WTC11 (cell line): ENCODE results near the gene SCAF4. TPM values are rescaled to one million over a fixed set of nuclear protein-coding genes. Genes with fewer than 3 reads are reported as not detected.

Experiments used
- ATAC-seq: fragments of 200-7000 bp; cut with Tn5 transposase; 2 replicates; pipeline ENCODE4 v1.10.0; 2021; ENCODE audit warnings: mild to moderate bottlenecking, moderate library complexity
- CTCF ChIA-PET: fragments of 300-600 bp; sonication (Branson Sonifier 250); formaldehyde crosslinking; loops from one replicate; lab custom pipeline; 2021; ENCODE audit warnings: antibody characterized with exemption; lab: Charles Lee
- POLR2A ChIA-PET: fragments of 350-600 bp; sonication (Branson Sonifier 250); formaldehyde crosslinking; loops from one replicate; lab custom pipeline; 2021; ENCODE audit warnings: antibody characterized with exemption; lab: Charles Lee
- DNase-seq: peaks from one replicate; pipeline ENCODE4 v3.0.0; 2021; ENCODE audit warnings: low spot score
- H3K27ac Mint-ChIP-seq: 2 replicates; pipeline ENCODE4 v1.8.0; 2021; ENCODE audit warnings: mixed read lengths
- H3K27me3 Mint-ChIP-seq: 2 replicates; pipeline ENCODE4 v1.8.0; 2021; ENCODE audit warnings: low read depth, mild to moderate bottlenecking, moderate library complexity, mixed read lengths
- H3K36me3 Mint-ChIP-seq: 2 replicates; pipeline ENCODE4 v1.8.0; 2021; ENCODE audit warnings: mixed read lengths
- H3K4me1 Mint-ChIP-seq: 2 replicates; pipeline ENCODE4 v1.8.0; 2022; ENCODE audit warnings: mixed read lengths
- H3K4me3 Mint-ChIP-seq: 2 replicates; pipeline ENCODE4 v1.8.0; 2021; ENCODE audit warnings: mild to moderate bottlenecking, moderate library complexity, mixed read lengths
- H3K9me3 Mint-ChIP-seq: 2 replicates; pipeline ENCODE4 v1.8.0; 2021; ENCODE audit warnings: mixed read lengths
- CBFB ChIP-seq: sonication (generic); formaldehyde crosslinking; IDR thresholded peaks from 2 replicates; pipeline ENCODE4 v1.8.1; 2022; ENCODE audit warnings: mild to moderate bottlenecking, low read depth, missing genetic modification reagents
- CREB1 ChIP-seq: sonication (generic); formaldehyde crosslinking; IDR thresholded peaks from 2 replicates; pipeline ENCODE4 v1.8.0; 2023; ENCODE audit warnings: mild to moderate bottlenecking, missing genetic modification reagents
- FOXK1 ChIP-seq: sonication (generic); formaldehyde crosslinking; IDR thresholded peaks from 2 replicates; pipeline ENCODE4 v1.8.0; 2022; ENCODE audit warnings: mild to moderate bottlenecking, moderate library complexity, missing genetic modification reagents
- GRHL2 ChIP-seq: fragments of 250-450 bp; sonication (Bioruptor Pico); IDR thresholded peaks from 2 replicates; pipeline ENCODE4 v1.8.0; 2022; ENCODE audit warnings: mild to moderate bottlenecking, moderate library complexity; ENCODE audit not compliant: insufficient replicate concordance, severe bottlenecking
- HMGA2 ChIP-seq: fragments of 250-450 bp; sonication (Bioruptor Pico); IDR thresholded peaks from 2 replicates; pipeline ENCODE4 v1.4.0; 2021; ENCODE audit warnings: mild to moderate bottlenecking, moderate library complexity
- ZNF219 ChIP-seq: sonication (generic); formaldehyde crosslinking; IDR thresholded peaks from 2 replicates; pipeline ENCODE4 v1.8.0; 2023; ENCODE audit warnings: missing genetic modification reagents, mild to moderate bottlenecking, borderline replicate concordance
- ZNF396 ChIP-seq: fragments of 250-450 bp; sonication (Bioruptor Pico); IDR thresholded peaks from 2 replicates; pipeline ENCODE4 v1.8.0; 2021; ENCODE audit warnings: mild to moderate bottlenecking, moderate library complexity, borderline replicate concordance
- total RNA-seq: library from RNA; stranded (reverse); gene quantifications from 3 replicates; pipeline ENCODE4 v1.2.3, GENCODE V29; 2021
- TF ChIP-seq, protein P1 (sequence below): sonication (generic); formaldehyde crosslinking; IDR thresholded peaks from 2 replicates; pipeline ENCODE4 v1.8.1; 2022; ENCODE audit warnings: low read depth, mild to moderate bottlenecking, moderate library complexity, missing genetic modification reagents, borderline replicate concordance
- TF ChIP-seq, protein P2 (sequence below): fragments of 250-450 bp; sonication (Bioruptor Pico); IDR thresholded peaks from 2 replicates; pipeline ENCODE4 v1.9.0; 2021; ENCODE audit warnings: mild to moderate bottlenecking
- TF ChIP-seq, protein P3 (sequence below): sonication (generic); formaldehyde crosslinking; IDR thresholded peaks from 2 replicates; pipeline ENCODE4 v1.8.0; 2022; ENCODE audit warnings: missing genetic modification reagents
- TF ChIP-seq, protein P4 (sequence below): sonication (generic); formaldehyde crosslinking; IDR thresholded peaks from 2 replicates; pipeline ENCODE4 v1.8.1; 2022; ENCODE audit warnings: low read depth, missing genetic modification reagents, borderline replicate concordance
- TF ChIP-seq, protein P5 (sequence below): sonication (generic); formaldehyde crosslinking; IDR thresholded peaks from 2 replicates; pipeline ENCODE4 v1.8.1; 2023; ENCODE audit warnings: mild to moderate bottlenecking, missing genetic modification reagents, moderate library complexity
- TF ChIP-seq, protein P6 (sequence below): sonication (generic); formaldehyde crosslinking; IDR thresholded peaks from 2 replicates; pipeline ENCODE4 v1.8.1; 2022; ENCODE audit warnings: mild to moderate bottlenecking, moderate library complexity, missing genetic modification reagents
- TF ChIP-seq, protein P7 (sequence below): sonication (generic); formaldehyde crosslinking; IDR thresholded peaks from 2 replicates; pipeline ENCODE4 v1.8.0; 2023; ENCODE audit warnings: missing genetic modification reagents
- TF ChIP-seq, protein P8 (sequence below): sonication (generic); formaldehyde crosslinking; IDR thresholded peaks from 2 replicates; pipeline ENCODE4 v1.8.0; 2023; ENCODE audit warnings: missing genetic modification reagents, mild to moderate bottlenecking, borderline replicate concordance

SCAF4 gene
- total RNA-seq, 1 experiment from 2014 or later: 54.0 TPM

DNA sequence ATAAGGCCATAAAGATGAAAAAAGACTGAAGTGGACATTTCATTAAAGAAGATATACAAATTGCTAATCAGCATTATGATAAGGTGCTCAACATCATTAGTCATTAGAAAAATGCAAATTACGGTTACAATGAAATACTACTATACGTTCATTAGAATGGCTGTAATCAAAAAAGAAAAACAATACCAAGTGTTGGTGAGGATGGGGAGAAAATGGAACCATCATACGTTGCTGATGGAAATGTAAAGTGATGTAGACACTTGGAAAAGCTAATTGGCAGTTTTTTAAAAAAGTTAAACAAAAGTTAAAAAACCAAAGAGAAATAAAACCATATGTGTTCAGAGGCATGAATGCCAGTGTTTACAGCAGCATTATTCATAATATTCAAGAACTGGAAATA, 81.0 kb downstream of the SCAF4 start:
- ATAC-seq (no peak), DNase-seq (no peak)
- TF ChIP-seq, protein P1, sequence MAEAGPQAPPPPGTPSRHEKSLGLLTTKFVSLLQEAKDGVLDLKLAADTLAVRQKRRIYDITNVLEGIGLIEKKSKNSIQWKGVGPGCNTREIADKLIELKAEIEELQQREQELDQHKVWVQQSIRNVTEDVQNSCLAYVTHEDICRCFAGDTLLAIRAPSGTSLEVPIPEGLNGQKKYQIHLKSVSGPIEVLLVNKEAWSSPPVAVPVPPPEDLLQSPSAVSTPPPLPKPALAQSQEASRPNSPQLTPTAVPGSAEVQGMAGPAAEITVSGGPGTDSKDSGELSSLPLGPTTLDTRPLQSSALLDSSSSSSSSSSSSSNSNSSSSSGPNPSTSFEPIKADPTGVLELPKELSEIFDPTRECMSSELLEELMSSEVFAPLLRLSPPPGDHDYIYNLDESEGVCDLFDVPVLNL (CRISPR knock-in tag): no peak
- TF ChIP-seq, protein P2, sequence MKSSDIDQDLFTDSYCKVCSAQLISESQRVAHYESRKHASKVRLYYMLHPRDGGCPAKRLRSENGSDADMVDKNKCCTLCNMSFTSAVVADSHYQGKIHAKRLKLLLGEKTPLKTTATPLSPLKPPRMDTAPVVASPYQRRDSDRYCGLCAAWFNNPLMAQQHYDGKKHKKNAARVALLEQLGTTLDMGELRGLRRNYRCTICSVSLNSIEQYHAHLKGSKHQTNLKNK (CRISPR knock-in tag): no peak
- TF ChIP-seq FOXK1 (CRISPR knock-in tag) (no peak), CREB1 (no peak)
- TF ChIP-seq, protein P3, sequence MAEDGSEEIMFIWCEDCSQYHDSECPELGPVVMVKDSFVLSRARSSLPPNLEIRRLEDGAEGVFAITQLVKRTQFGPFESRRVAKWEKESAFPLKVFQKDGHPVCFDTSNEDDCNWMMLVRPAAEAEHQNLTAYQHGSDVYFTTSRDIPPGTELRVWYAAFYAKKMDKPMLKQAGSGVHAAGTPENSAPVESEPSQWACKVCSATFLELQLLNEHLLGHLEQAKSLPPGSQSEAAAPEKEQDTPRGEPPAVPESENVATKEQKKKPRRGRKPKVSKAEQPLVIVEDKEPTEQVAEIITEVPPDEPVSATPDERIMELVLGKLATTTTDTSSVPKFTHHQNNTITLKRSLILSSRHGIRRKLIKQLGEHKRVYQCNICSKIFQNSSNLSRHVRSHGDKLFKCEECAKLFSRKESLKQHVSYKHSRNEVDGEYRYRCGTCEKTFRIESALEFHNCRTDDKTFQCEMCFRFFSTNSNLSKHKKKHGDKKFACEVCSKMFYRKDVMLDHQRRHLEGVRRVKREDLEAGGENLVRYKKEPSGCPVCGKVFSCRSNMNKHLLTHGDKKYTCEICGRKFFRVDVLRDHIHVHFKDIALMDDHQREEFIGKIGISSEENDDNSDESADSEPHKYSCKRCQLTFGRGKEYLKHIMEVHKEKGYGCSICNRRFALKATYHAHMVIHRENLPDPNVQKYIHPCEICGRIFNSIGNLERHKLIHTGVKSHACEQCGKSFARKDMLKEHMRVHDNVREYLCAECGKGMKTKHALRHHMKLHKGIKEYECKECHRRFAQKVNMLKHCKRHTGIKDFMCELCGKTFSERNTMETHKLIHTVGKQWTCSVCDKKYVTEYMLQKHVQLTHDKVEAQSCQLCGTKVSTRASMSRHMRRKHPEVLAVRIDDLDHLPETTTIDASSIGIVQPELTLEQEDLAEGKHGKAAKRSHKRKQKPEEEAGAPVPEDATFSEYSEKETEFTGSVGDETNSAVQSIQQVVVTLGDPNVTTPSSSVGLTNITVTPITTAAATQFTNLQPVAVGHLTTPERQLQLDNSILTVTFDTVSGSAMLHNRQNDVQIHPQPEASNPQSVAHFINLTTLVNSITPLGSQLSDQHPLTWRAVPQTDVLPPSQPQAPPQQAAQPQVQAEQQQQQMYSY (CRISPR knock-in tag): no peak
- no peaks in the 10 kb centered on the region for H3K27me3 Mint-ChIP-seq
- ChIA-PET CTCF (no interaction called here), POLR2A (no interaction called here)
- no peaks in the 10 kb centered on the region for H3K4me1 Mint-ChIP-seq
- peaks cover 17% of the 10 kb centered on the region for H3K9me3 Mint-ChIP-seq
- no peak overlapping the region for H3K27ac Mint-ChIP-seq
- no peak overlapping the region for H3K4me3 Mint-ChIP-seq
- peaks cover 6% of the 10 kb centered on the region for H3K36me3 Mint-ChIP-seq

DNA sequence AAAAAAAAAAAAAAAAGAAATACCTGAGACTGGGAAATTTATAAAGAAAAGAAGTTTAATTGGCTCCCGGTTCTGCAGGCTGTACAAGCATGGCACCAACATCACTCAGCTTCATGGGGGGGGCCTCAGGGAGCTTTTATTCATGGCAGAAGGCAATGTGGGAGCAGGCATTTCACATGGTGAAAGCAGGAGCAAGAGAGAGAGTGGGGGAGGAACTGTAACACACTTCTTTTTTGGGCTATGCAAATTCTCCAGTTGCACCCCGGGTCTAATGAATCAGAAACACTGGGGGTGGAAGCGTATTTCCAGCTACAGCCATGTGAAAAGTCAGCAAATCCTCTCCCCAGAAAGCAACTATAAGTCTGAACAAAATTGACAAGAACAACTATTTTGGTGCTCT, 84.3 kb downstream of the SCAF4 start:
- ChIA-PET CTCF (no interaction called here), POLR2A (no interaction called here)
- peaks cover 10% of the 10 kb centered on the region for H3K9me3 Mint-ChIP-seq
- 0 out of 2 replicates have a peak, but pooled peaks cover 2% of the 10 kb centered on the region for H3K4me1 Mint-ChIP-seq
- no peak for DNase-seq
- no peak overlapping the region for H3K27ac Mint-ChIP-seq
- H3K4me3 Mint-ChIP-seq: no peak overlapping the region
- ATAC-seq: no peak
- no peaks in the 10 kb centered on the region for H3K27me3 Mint-ChIP-seq
- no peaks in the 10 kb centered on the region; the same call in 1 of the 2 replicates for H3K36me3 Mint-ChIP-seq
- TF ChIP-seq, protein P4, sequence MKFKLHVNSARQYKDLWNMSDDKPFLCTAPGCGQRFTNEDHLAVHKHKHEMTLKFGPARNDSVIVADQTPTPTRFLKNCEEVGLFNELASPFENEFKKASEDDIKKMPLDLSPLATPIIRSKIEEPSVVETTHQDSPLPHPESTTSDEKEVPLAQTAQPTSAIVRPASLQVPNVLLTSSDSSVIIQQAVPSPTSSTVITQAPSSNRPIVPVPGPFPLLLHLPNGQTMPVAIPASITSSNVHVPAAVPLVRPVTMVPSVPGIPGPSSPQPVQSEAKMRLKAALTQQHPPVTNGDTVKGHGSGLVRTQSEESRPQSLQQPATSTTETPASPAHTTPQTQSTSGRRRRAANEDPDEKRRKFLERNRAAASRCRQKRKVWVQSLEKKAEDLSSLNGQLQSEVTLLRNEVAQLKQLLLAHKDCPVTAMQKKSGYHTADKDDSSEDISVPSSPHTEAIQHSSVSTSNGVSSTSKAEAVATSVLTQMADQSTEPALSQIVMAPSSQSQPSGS: no peak
- TF ChIP-seq, protein P5, sequence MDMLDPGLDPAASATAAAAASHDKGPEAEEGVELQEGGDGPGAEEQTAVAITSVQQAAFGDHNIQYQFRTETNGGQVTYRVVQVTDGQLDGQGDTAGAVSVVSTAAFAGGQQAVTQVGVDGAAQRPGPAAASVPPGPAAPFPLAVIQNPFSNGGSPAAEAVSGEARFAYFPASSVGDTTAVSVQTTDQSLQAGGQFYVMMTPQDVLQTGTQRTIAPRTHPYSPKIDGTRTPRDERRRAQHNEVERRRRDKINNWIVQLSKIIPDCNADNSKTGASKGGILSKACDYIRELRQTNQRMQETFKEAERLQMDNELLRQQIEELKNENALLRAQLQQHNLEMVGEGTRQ (CRISPR knock-in tag): no peak
- TF ChIP-seq HMGA2 (CRISPR knock-in tag) (no peak), CBFB (CRISPR knock-in tag) (no peak), ZNF396 (CRISPR knock-in tag) (no peak), GRHL2 (CRISPR knock-in tag) (no peak), ZNF219 (CRISPR knock-in tag) (no peak)
- TF ChIP-seq, protein P6, sequence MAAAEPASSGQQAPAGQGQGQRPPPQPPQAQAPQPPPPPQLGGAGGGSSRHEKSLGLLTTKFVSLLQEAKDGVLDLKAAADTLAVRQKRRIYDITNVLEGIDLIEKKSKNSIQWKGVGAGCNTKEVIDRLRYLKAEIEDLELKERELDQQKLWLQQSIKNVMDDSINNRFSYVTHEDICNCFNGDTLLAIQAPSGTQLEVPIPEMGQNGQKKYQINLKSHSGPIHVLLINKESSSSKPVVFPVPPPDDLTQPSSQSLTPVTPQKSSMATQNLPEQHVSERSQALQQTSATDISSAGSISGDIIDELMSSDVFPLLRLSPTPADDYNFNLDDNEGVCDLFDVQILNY (CRISPR knock-in tag): no peak
- TF ChIP-seq, protein P7, sequence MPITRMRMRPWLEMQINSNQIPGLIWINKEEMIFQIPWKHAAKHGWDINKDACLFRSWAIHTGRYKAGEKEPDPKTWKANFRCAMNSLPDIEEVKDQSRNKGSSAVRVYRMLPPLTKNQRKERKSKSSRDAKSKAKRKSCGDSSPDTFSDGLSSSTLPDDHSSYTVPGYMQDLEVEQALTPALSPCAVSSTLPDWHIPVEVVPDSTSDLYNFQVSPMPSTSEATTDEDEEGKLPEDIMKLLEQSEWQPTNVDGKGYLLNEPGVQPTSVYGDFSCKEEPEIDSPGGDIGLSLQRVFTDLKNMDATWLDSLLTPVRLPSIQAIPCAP: no peak
- TF ChIP-seq, protein P8, sequence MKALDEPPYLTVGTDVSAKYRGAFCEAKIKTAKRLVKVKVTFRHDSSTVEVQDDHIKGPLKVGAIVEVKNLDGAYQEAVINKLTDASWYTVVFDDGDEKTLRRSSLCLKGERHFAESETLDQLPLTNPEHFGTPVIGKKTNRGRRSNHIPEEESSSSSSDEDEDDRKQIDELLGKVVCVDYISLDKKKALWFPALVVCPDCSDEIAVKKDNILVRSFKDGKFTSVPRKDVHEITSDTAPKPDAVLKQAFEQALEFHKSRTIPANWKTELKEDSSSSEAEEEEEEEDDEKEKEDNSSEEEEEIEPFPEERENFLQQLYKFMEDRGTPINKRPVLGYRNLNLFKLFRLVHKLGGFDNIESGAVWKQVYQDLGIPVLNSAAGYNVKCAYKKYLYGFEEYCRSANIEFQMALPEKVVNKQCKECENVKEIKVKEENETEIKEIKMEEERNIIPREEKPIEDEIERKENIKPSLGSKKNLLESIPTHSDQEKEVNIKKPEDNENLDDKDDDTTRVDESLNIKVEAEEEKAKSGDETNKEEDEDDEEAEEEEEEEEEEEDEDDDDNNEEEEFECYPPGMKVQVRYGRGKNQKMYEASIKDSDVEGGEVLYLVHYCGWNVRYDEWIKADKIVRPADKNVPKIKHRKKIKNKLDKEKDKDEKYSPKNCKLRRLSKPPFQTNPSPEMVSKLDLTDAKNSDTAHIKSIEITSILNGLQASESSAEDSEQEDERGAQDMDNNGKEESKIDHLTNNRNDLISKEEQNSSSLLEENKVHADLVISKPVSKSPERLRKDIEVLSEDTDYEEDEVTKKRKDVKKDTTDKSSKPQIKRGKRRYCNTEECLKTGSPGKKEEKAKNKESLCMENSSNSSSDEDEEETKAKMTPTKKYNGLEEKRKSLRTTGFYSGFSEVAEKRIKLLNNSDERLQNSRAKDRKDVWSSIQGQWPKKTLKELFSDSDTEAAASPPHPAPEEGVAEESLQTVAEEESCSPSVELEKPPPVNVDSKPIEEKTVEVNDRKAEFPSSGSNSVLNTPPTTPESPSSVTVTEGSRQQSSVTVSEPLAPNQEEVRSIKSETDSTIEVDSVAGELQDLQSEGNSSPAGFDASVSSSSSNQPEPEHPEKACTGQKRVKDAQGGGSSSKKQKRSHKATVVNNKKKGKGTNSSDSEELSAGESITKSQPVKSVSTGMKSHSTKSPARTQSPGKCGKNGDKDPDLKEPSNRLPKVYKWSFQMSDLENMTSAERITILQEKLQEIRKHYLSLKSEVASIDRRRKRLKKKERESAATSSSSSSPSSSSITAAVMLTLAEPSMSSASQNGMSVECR (CRISPR knock-in tag): no peak
